HL-60 (cell line): Measurements from ENCODE around the gene ZMYND10.

Source experiments
- DNase-seq, 2 experiments: peaks; one replicate each; pipeline ENCODE4 v3.0.0-alpha.2; 2010 to 2020; ENCODE audit warnings: low read depth in 1 of 2, low spot score in 1 of 2
- H3K27ac ChIP-seq: fragments of 250-450 bp; sonication (Bioruptor Pico); replicated peaks from 2 replicates; pipeline ENCODE4 v1.5.1; 2020; ENCODE audit warnings: mild to moderate bottlenecking, moderate library complexity
- H3K27me3 ChIP-seq: fragments of 250-450 bp; sonication (Bioruptor Pico); 2 replicates; pipeline ENCODE4 v1.5.1; 2021; ENCODE audit warnings: mild to moderate bottlenecking, moderate library complexity; ENCODE audit not compliant: insufficient read depth, poor library complexity, severe bottlenecking
- H3K4me3 ChIP-seq: replicated peaks from 2 replicates; pipeline ENCODE4 v1.5.1; 2011; ENCODE audit warnings: mild to moderate bottlenecking, control low read depth, low read length; ENCODE audit not compliant: insufficient read depth
- GABPA ChIP-seq: IDR thresholded peaks from 2 replicates; pipeline ENCODE4 v1.6.1; 2012; ENCODE audit warnings: low read depth
- POLR2AphosphoS5 ChIP-seq: IDR thresholded peaks from 2 replicates; pipeline ENCODE4 v1.6.1; 2012; ENCODE audit warnings: low read depth
- SPI1 ChIP-seq: IDR thresholded peaks from 2 replicates; pipeline ENCODE4 v1.6.1; 2012; ENCODE audit warnings: low read depth, mild to moderate bottlenecking, borderline replicate concordance
- TF ChIP-seq, protein P1 (sequence below): IDR thresholded peaks from one replicate; pipeline ENCODE4 v1.5.1; 2011; ENCODE audit warnings: low read length, control low read depth, inconsistent platforms; ENCODE audit not compliant: insufficient read depth
- TF ChIP-seq, protein P2 (sequence below): IDR thresholded peaks from 2 replicates; pipeline ENCODE4 v1.6.1; 2012; ENCODE audit warnings: low read depth; ENCODE audit not compliant: insufficient replicate concordance

ZMYND10 gene

DNA sequence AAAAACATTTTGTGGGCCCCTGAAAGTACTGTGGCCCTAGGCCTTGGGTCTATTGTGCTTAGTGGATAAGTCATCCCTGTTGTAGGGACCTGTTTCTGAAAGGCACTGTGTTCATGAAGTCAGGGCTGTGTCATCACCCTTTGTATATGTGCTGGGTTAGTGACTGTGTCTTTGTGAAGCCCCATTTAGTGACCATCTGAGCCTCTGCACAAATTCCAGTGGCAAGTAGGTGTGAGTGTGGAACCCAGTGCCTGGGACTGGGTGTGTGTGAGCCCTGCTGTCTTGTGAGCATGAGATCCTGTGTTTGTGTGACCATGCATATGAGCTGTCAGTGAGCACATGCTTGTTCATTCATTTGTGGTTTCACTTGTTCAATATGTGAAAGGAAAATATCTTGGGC is 40.9 kb downstream of the ZMYND10 start:
- no peak for DNase-seq
- H3K4me3 ChIP-seq, result no peak overlapping the region
- no peak overlapping the region for H3K27ac ChIP-seq
- TF ChIP-seq GABPA (no peak), SPI1 (no peak), POLR2AphosphoS5 (no peak)
- TF ChIP-seq, protein P1, sequence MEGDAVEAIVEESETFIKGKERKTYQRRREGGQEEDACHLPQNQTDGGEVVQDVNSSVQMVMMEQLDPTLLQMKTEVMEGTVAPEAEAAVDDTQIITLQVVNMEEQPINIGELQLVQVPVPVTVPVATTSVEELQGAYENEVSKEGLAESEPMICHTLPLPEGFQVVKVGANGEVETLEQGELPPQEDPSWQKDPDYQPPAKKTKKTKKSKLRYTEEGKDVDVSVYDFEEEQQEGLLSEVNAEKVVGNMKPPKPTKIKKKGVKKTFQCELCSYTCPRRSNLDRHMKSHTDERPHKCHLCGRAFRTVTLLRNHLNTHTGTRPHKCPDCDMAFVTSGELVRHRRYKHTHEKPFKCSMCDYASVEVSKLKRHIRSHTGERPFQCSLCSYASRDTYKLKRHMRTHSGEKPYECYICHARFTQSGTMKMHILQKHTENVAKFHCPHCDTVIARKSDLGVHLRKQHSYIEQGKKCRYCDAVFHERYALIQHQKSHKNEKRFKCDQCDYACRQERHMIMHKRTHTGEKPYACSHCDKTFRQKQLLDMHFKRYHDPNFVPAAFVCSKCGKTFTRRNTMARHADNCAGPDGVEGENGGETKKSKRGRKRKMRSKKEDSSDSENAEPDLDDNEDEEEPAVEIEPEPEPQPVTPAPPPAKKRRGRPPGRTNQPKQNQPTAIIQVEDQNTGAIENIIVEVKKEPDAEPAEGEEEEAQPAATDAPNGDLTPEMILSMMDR, result no peak
- TF ChIP-seq, protein P2, sequence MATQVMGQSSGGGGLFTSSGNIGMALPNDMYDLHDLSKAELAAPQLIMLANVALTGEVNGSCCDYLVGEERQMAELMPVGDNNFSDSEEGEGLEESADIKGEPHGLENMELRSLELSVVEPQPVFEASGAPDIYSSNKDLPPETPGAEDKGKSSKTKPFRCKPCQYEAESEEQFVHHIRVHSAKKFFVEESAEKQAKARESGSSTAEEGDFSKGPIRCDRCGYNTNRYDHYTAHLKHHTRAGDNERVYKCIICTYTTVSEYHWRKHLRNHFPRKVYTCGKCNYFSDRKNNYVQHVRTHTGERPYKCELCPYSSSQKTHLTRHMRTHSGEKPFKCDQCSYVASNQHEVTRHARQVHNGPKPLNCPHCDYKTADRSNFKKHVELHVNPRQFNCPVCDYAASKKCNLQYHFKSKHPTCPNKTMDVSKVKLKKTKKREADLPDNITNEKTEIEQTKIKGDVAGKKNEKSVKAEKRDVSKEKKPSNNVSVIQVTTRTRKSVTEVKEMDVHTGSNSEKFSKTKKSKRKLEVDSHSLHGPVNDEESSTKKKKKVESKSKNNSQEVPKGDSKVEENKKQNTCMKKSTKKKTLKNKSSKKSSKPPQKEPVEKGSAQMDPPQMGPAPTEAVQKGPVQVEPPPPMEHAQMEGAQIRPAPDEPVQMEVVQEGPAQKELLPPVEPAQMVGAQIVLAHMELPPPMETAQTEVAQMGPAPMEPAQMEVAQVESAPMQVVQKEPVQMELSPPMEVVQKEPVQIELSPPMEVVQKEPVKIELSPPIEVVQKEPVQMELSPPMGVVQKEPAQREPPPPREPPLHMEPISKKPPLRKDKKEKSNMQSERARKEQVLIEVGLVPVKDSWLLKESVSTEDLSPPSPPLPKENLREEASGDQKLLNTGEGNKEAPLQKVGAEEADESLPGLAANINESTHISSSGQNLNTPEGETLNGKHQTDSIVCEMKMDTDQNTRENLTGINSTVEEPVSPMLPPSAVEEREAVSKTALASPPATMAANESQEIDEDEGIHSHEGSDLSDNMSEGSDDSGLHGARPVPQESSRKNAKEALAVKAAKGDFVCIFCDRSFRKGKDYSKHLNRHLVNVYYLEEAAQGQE, result no peak
- no peaks in the 10 kb centered on the region for H3K27me3 ChIP-seq

DNA sequence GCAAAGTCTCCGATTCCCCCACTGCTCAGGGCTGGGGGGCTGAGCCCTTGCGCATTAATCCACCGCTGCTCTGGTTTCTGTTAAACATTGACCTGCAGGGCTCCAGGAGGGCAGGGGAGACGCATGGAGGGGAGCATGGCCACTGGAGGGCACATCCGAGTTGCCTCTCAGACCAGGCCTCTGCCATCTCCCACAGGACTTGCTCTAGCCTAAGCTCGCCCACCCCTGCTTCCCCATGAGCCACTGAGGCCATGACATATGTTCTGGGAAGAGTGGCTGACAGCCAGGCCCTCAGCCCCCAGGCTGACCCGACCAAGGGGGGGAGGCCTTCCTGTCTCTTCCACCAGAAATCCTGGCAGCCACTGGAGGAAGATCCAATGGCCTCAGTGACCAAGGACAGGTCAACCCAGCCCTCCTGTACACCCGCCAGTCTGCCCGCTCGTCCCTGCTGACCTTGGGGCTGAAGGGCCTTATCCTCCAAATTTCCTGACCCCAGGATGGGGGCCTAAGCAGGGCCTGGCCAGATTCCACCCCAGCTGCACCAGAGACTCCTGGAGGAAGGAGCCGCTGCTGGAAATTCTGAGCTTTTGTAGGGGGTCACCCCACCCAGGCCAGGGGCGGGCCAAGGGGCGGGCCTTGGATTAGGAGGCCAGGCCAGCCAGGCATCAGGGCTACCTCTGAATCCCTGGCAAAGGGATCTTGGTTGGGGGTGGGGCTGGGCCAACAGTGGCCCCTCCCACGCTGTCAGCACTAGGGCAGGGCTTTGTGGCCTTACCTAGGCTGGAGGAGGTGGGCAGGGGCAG is 42.3 kb downstream of the ZMYND10 start, which contains the start of gene HYAL1:
HYAL1 (minus strand) TSS at position 562 of the 803 bp plus-strand sequence. CDS start 618 bp downstream, outside the sequence.
- Histone ChIP-seq H3K27me3 (no peaks in the 10 kb centered on the region), H3K27ac (no peak within 1 kb of the TSS), H3K4me3 (no peak within 1 kb of the TSS)
- no peak for DNase-seq
- TF ChIP-seq SPI1 (no peak), POLR2AphosphoS5 (no peak), GABPA (no peak)
- TF ChIP-seq, protein P2, result no peak
- TF ChIP-seq, protein P1, result peak; percentile 2

DNA sequence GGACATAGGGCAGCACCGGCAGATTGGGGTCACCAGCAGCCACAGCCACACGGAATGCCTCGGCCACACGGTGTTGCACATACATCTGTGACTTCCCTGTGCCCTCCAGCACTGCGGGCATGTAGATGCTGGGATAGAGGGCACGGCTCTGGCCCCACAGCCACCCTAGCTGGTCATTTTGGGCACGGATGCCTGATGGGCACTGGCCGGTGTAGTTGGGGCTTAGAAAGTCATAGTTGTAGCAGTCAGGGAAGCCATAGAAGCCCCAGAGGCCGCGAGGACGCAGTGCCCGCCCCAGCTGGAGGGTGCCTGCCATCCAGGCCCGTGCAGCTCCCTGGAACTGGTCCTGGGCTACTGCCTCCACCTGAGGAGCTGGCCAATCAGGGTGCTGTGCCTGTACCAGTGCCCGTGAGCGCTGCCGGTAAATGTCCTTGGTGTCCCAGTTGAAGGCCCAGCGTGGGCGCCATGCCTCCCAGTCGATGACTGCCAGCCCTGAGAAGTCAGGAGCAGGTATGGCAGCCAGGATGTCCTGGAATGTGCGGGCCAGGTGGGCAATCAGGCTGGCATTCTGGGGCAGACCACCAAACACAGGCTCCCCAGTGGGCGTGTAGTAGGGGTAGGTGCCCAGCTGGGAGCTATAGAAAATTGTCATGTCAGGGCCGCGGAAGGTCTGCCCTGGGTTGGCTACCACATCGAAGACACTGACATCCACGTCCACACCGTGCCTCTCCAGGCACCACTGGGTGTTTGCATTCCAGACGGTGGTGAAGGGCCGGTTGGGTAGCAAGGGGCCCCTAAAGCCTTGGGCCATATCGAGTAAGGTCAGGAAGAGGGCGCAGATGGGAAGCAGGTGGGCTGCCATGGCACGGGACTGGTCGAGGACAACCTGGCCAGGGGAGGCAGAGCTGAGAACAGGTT is 43.2 kb downstream of the ZMYND10 start:
- H3K4me3 ChIP-seq, result no peak overlapping the region
- no peaks in the 10 kb centered on the region for H3K27me3 ChIP-seq
- no peak for TF ChIP-seq POLR2AphosphoS5
- TF ChIP-seq, protein P1, result no peak
- TF ChIP-seq GABPA, result no peak
- TF ChIP-seq, protein P2, result no peak
- TF ChIP-seq SPI1, result no peak
- H3K27ac ChIP-seq, result no peak overlapping the region
- DNase-seq, result no peak
